ENCODE measurements around the gene TSPAN18. TPM values are rescaled to one million over a fixed set of nuclear protein-coding genes. Genes with fewer than 3 reads are reported as not detected.
A peak's percentile ranks its signal among the peaks of the same experiment; 100 is the strongest.

The TSPAN18 gene
- total RNA-seq, 1 donor from 2014 or later = 52.8 TPM

DNA sequence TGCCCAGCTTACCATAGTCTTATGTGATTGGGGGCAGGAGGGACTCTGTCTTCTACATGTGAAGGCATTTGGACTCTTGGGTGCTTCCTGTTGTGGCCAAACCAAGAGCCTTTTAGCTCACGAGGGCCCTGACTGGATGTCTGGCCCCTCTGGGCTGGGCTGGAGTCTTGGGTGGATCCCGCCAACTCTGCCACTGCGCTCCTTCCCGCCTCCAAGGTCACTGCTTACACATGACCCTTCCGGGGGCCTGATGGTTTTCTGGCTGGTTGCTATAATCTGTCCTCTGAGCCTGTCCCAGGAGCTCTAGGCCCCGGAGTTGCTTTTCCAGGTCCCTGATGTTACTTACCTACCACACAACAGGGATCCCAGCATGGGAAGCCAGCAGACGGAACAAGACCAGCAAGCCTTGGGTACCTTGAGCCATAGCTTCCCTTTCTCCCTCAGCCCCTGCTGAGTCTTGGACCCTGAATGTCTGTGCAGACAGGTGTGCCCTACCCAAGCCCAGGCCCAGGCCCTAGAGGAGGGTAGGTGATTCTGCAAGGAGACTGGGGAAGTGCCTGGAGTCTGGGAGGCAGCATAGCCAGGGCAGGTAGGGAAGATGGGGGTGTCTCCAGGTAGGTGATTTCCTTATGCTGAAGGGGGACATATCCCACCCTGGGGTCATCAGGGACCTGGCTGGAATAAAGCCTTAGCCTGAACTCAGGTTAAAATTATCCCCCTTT is 100.3 kb downstream of the TSPAN18 start:
- Mint-ChIP-seq H3K9me3 (no peaks in the 10 kb centered on the region), H3K4me3 (no peak overlapping the region), H3K4me1 (ENCODE audit: unreplicated experiment) (peaks cover 24% of the 10 kb centered on the region), H3K27ac (no peak overlapping the region), H3K36me3 (no peaks in the 10 kb centered on the region), H3K27me3 (no peaks in the 10 kb centered on the region)
- TF ChIP-seq, protein P1, sequence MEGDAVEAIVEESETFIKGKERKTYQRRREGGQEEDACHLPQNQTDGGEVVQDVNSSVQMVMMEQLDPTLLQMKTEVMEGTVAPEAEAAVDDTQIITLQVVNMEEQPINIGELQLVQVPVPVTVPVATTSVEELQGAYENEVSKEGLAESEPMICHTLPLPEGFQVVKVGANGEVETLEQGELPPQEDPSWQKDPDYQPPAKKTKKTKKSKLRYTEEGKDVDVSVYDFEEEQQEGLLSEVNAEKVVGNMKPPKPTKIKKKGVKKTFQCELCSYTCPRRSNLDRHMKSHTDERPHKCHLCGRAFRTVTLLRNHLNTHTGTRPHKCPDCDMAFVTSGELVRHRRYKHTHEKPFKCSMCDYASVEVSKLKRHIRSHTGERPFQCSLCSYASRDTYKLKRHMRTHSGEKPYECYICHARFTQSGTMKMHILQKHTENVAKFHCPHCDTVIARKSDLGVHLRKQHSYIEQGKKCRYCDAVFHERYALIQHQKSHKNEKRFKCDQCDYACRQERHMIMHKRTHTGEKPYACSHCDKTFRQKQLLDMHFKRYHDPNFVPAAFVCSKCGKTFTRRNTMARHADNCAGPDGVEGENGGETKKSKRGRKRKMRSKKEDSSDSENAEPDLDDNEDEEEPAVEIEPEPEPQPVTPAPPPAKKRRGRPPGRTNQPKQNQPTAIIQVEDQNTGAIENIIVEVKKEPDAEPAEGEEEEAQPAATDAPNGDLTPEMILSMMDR (conservative IDR thresholded peaks at IDR 0.05) = no peak
- DNase-seq (ENCODE audit: extremely low spot score, unreplicated experiment) = no peak

DNA sequence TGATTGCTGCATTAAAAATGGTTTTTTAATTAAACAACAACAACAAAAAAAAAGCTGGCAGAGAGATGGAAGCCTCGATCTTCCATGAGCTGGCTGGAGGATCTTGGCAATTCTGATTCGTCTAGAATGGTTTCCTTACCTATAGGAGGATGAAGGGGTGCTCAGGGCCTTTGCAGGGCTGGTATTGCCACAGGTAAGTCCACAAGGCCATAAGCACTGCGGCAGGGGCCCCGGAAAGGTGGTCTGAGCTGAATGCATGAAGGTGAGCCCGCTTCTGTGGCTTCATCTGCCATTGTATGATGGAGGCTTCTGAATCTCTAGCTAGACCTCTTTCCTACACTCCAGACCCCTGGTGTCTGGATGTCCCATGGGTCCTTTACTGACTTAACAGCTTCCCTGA is 101.5 kb downstream of the TSPAN18 start:
- Mint-ChIP-seq H3K9me3 (no peaks in the 10 kb centered on the region), H3K27ac (no peak overlapping the region), H3K36me3 (no peaks in the 10 kb centered on the region), H3K27me3 (no peaks in the 10 kb centered on the region), H3K4me3 (no peak overlapping the region), H3K4me1 (ENCODE audit: unreplicated experiment) (peaks cover 26% of the 10 kb centered on the region)
- TF ChIP-seq, protein P1 (conservative IDR thresholded peaks at IDR 0.05) = no peak
- DNase-seq (ENCODE audit: extremely low spot score, unreplicated experiment) = no peak

DNA sequence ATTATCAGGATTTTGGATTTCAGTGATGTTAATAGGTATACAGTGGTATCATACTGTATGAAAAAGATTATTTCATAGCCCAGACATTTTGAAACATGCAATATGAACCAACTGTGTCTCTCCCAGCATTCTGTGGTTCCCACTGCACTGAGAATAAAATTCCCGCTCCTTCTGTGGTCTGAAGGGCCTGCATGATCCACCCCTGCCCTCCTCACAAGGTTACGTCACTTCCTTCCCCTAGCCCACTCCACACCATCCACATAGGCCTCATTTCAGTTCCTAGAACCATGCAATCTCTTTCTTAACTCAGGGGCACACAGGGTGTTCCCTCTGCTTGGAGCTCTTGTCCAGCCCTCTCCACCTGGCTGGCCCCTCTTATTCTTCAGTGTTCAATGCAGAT is 103.1 kb downstream of the TSPAN18 start:
- H3K27me3 Mint-ChIP-seq = no peaks in the 10 kb centered on the region
- TF ChIP-seq, protein P1 (conservative IDR thresholded peaks at IDR 0.05) = no peak
- peaks cover 23% of the 10 kb centered on the region for H3K4me1 Mint-ChIP-seq (ENCODE audit: unreplicated experiment)
- DNase-seq (ENCODE audit: extremely low spot score, unreplicated experiment) = no peak
- no peaks in the 10 kb centered on the region for H3K36me3 Mint-ChIP-seq
- H3K27ac Mint-ChIP-seq = peak overlapping the region; percentile 7
- no peaks in the 10 kb centered on the region for H3K9me3 Mint-ChIP-seq
- no peak overlapping the region for H3K4me3 Mint-ChIP-seq

DNA sequence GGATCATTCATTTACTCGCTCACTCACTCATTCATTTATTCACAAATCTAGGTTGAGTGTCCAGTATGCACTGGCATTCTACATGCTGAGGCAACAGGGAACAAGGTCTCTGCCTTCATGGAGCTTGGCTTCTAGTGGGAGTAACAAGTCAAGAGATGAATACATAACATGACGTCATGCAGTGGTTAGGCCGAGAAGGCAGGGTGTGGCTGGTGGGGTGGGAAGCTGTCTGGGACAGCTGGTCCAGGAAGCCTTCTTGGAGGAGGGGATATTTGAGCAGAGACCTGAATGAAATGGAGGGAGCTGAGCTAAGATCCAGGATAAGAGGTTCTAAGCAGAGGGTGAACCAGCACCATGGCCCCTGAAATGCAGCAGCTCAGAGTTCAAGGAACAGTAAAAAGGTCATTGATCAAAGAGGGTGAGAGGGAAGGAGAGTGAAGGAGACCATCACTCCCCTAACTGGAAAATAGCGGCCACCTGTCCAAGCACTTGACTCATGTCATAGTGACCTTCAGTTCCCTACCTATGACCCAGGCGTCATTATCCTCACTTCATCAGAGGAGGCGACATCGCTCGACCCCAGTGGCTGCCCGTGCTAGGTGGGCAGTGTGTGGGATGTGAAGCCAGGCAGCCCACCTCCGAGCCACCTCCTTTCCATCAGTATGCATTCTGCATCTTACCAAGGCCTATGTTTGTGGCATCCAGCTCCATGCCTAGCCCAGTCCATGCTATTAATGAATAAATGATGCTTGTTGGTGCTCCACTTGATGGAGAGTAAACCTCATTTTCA is 105.0 kb downstream of the TSPAN18 start:
- DNase-seq (ENCODE audit: extremely low spot score, unreplicated experiment) = no peak
- Mint-ChIP-seq H3K9me3 (no peaks in the 10 kb centered on the region), H3K27me3 (no peaks in the 10 kb centered on the region), H3K4me1 (ENCODE audit: unreplicated experiment) (peaks cover 35% of the 10 kb centered on the region), H3K36me3 (no peaks in the 10 kb centered on the region), H3K4me3 (no peak overlapping the region), H3K27ac (peak overlapping the region; percentile 84)
- TF ChIP-seq, protein P1 (conservative IDR thresholded peaks at IDR 0.05) = no peak

DNA sequence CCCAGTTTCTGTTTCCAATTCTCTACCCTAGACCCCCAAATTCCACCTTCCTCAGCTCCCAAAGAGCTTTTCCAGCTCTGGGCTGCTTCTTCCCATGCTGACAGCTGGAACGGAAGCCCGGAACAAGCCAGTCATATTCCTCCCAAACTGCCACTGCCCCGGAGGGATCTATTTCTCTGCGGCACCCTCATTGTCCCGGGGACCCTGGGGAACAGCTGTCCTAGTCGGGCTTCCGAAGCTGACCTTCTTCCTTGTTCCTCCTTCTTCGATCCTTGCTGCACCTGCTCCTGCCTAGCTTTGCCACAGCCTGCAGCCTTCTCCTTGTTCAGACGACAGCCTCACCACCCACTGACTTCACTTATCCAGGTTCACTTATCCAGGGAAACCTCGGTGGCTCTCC is 105.7 kb downstream of the TSPAN18 start:
- Mint-ChIP-seq H3K27me3 (no peaks in the 10 kb centered on the region), H3K4me3 (no peak overlapping the region), H3K4me1 (ENCODE audit: unreplicated experiment) (peaks cover 35% of the 10 kb centered on the region), H3K9me3 (no peaks in the 10 kb centered on the region), H3K36me3 (peaks cover 5% of the 10 kb centered on the region), H3K27ac (peak overlapping the region; percentile 84)
- TF ChIP-seq, protein P1 (conservative IDR thresholded peaks at IDR 0.05) = no peak
- DNase-seq (ENCODE audit: extremely low spot score, unreplicated experiment) = no peak

All from type B pancreatic cell (in vitro differentiated cells).